HK-2 (cell line): ENCODE measurements around the gene SLCO4C1.

Source experiments
- DNase-seq: peaks from one replicate; pipeline ENCODE4 v3.0.0-alpha.2; 2018; ENCODE audit not compliant: unreplicated experiment

SLCO4C1 gene

DNA sequence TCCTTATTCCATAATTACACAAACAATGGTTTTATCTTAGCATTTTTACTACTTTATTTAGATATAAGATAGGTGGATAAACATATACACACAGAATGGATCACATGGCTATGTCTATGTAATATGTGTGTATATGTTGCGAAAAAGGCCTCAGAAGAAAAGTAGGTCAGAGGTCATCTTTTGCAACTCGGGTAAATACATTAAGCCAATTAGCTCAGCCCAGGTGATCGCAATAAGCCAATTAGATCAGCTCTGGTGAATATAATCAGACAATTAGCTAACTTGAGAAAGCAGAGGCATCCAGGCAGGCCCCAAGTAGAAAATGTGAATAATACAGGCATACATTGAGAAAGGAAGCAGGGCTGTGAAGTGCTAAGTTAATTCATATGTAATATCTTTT lies 24.3 kb downstream of the SLCO4C1 start:
- DNase-seq, result no peak

DNA sequence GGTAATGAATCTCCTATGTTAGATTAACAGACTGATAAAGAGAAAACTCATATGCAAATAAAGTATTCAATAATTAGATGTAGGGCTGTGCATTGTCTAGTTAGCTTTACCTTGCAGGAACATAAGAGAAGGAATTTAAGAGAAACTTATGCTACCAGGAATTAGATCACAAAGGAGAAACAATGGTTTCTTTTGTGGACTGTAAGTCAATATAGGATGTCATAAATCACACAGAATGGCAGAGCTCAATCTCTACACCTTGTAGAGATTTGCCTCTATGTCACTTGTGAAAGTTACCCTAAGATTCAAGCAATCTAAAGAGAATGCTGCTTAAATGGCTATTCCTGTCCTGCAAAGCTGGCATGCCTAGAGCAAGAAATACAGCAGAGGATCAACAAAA lies 26.0 kb downstream of the SLCO4C1 start:
- no peak for DNase-seq

DNA sequence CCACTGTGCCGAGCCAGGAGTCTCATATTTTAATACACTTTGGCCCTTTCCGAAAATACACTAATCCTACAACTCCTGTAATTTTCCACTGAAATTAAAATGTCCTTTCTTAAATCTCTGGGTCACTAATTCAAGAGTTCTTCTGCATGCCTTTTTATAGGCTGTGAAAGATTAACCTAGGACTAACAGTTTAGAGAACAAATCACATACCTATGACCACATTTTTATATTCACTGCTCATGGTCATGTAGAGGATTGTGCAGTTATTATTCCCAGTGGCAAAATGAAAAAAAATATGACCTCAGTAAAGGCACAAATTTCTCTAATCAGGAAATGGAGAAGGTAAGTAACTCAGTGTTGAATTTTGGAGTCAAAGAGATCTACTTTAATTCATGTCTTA lies 33.4 kb downstream of the SLCO4C1 start:
- DNase-seq, result no peak

DNA sequence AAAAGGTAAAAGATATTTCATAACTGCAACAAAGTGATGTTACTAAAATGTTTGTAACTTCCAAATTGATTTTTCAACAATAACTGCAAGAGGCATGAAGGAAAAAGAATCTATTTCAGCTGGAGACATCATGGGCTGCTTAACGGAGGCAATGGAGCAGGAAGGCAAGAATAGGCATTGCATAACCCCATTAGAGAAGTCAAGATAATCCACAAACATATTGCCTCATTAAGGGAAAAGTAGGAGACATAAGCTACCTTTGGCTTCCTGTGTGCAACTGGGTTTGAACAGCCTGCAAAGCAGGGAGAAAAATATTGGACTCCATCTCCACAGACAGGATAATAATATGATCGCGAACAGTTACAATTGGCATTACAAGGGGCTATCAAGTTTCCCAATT lies 46.7 kb downstream of the SLCO4C1 start:
- no peak for DNase-seq

DNA sequence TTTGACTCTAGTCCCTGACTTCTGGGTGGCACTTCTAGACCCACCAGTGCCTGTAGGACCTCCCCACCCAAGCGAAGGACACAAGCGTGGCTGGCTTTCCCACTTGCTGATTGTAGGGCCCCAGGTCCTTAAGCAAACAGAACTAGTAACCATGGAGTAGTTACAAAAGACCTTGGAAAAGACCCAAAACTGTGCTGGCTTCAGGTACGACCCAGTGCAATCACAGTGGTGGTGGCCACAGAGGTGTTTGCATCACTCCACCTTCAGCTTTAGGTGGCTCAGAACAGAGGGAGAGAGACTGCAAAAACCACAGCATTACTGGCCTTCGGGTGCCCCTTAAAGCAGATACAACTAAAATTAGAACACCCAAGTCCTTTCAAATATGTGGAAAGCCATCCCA lies 52.9 kb downstream of the SLCO4C1 start:
- no peak for DNase-seq

DNA sequence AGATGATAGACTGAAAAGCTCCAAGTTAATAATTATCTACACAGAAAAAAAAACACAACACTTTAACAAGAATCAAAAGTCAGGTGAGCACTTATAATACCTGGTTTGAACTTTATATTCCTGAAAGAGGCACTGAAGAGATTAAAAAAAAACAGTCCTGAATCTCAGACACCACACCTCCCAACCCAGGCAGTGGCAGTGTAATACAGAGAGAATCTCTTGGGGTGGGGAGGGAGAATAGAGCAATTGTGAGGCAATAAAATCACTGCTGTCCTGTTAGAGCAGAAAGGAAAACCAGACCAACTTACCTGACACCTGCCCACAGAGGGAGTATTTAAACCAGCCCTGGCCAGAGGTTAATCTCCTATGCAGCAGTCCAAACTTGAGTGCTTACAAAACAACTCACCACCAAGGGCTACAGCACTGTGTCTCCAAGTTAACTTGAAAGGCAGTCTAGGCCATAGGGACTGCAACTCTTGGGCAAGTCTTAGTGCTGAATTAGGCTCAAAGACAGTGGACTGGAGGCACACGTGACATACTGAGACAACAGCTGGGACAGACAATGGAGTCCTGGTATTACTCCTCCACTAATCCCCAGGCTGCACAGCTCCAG lies 54.2 kb downstream of the SLCO4C1 start:
- no peak for DNase-seq

DNA sequence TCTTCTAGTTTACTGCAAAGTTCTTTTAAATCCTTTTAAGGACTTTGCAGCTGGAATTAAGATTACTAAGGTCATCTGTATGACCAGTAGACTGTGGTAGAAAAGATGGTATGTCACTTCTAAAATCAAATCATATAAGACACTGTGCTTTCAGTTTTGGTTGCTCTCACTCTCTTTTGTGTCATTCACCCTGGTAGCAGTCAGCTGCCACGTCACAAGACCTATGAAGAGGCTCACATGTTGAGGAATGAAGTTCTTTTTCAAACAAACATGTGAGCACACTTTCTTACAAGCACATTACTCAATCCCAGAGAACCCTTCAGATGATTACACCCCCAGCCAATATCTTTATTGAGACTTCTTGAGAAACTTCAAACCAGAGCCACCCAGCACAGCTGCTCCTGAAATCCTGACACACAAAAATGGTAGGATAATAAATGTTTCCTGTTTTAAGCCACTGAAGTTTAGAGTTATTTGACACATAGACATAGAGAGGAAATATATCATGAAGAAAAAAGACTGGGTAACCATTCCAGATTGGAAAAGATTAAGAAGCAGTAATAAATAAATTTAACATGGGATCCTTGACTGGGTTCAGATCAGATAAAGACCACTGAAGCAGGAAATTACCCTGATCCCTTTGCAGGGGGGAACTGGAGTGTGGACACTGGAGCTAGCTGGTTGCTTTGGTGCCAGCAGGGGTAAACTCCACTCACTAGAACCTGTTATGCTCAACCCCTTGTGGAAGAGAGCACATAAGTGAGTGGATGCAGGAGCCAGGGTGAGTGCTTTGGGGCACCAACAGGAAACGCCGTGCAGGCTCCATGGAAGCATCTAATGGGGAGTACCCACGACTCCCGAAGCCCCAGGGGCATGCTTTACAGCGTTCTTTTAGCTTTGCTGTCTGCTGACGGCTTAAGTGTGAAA lies 64.1 kb downstream of the SLCO4C1 start:
- no peak for DNase-seq

DNA sequence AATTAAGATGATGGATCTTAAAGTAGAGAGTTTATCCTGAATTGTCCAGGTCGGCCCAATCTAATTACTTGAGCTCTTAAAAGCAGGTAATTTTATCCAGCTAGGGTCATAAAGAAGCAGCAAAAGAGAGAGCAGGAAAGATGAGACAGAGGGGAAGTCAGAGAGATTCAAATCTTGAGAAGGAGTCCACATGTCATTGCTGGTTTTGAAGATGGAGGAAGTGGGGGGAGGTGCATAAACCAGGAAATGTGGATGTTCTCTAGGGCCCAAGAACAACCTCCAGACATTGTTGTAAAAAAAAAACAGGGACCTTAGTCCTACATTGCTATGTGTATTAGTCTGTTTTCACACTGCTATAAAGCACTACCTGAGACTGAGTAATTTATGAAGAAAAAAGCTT lies 66.4 kb downstream of the SLCO4C1 start:
- DNase-seq, result no peak

DNA sequence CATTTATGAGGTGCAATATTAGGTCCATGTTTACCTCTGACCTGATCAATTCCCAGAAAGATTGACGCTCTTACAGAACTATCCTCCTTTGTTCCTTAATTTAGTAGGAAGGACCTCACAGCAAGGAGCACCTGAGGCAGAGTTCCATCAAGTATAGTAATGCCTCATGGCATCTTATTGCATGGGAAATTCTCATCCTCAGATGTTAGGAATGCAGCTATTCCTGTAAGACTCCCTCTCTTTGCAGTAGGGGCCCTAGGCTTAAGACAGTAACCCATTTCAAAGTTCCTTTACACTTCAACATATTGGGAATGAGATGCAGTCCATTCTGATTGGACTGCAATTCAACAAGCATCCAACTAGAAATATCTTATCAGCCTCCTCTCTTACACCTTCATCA lies 69.8 kb downstream of the SLCO4C1 start:
- DNase-seq, result no peak

DNA sequence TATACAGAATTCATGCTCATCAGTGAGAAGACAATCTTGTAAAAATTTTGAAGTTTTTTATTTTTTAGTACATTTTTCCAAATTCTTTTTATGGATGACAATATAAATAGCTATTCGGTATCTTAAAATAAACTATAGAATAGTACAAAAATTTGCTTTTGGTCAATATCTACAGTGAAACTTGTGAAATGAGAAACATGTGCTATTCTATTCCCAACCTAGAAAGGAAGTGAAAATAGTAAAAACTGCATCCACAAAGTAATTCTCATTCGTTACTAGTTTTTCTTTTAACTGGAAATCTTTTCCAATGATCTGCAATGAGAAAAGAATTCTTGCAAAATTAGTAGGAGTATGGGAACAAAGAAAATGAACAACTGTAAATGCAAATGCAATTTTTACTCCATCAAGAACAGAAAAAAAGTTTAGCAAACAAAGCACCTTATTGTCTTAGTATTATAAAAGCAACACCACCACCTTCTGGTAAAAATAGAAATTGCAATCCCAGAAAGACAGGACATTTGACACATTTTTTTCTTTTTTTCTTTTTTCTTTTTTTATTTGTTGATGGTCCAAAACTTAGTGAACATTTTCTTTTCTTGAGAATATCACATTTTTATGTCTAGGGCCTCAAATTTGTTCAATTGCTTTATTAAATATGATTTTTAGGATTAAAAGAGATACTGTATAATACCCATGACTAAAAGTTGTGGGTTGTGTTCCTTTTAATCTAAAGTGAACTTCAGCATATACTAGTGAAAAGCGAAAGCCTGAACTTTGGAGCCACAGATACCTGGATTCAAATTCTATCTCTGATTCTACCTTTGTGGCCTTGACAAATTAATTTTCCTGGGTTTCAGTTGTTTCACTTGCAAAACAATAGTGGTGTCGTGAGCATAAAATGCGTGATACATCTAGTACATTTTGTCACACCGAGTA lies 72.3 kb downstream of the SLCO4C1 start:
- no peak for DNase-seq

DNA sequence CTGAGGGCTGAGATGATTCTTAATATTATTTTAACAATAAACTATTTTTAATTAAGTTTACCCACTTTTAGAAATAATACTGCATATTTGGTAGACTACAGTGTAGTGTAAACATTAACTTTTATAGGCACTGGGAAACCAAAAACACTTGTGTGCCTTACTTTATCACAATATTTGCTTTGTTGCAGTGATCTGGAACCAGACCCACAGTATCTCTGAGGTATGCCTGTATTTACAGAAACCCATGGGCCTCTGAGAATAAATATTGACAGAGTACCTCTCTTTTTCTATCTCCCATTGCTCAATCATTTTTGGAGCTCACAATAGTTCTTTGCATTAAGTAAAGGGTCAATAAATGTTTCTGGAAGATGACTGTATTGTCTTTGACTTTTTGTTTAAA lies 73.3 kb downstream of the SLCO4C1 start:
- DNase-seq, result no peak

DNA sequence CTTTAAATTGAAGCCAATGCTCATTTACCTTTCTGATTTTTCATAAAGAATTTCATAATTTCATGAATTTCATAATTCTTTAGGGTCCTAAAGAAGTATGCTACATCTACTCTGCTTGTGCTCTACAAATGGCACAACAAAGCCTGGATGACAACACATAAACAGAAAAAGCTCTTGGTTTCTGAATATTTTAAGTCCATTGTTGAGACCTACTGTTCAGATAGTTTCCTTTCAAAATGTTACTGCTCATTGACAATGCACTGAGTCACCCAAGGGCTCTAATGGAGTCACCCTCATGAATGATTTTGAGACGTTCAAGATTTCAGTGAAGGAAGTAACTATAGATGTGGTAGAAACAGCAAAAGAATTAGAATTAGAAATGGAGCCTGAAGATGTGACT lies 74.1 kb downstream of the SLCO4C1 start:
- no peak for DNase-seq

DNA sequence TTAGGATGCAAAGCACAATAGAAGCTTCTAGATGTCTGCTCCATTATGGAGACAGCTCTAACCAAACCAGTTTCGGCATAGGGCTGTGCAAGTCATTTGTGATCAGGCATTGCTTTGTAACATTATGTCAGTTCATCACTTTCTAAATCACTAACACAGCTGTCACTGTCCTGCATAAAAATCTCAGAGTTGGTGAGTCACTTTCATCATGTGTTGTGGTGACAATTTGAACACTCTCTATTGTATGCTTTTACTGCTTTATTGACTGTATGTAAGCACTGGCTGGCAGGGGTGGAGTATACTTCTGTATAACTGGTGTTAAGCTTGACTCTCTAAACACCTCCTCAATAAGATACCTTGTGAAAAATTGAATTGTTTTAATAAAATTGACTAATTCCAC lies 77.9 kb downstream of the SLCO4C1 start:
- no peak for DNase-seq

DNA sequence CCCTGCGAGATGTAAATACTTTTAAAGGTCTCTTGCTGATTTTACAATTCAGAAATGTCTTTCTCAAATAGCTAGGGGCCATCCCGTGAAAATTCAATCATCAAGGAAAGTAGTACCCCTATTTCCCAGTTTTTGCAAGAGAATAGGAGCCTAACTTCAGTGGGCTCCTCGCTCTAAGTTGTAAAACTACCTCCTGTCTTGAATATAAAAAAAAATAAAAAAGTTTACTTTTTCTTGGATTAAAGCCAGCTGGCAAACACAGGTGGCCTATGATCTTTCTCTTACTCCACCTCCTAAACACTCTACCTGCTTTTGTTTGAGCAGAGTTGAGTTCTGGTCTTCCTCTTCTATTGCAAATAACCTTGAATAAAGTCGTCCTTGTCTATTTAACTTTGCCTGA lies 79.4 kb downstream of the SLCO4C1 start:
- DNase-seq, result no peak

DNA sequence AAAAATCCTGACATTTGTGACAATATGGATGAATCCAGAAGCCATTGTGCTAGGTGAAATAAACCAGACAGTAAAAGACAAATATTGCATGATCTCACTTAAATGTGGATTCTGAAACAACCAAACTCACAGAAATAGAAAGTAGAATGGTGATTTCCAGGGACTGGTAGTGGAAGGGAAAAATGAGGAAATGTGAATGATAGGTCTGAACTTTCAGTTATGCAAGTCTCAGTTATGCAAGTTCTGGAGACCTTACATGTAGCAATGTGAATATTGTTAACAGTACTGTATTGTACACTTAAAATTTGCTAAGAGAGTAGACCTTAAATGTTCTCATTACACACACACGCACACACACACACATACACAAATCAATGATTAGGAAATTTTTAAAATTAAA lies 84.9 kb downstream of the SLCO4C1 start:
- no peak for DNase-seq

DNA sequence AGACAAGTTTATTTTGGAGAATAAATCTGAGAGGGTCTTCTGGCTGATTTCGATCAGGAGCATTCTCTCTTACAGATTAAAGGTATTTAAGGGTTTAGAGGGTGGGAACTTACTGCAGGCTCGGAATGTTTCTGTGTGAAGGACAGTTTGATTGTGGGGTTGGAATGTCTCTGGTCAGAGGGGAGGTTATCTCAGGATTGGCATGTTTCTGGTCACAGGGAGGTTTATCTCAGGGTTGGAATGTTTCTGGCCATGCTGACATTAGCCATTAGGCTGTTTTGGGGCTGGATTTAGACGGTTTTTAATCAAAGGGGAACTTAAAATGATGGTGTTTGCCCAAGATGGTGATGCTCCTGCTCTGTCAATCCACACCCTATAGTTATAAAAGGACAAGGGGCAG lies 95.2 kb downstream of the SLCO4C1 start:
- DNase-seq, result no peak

DNA sequence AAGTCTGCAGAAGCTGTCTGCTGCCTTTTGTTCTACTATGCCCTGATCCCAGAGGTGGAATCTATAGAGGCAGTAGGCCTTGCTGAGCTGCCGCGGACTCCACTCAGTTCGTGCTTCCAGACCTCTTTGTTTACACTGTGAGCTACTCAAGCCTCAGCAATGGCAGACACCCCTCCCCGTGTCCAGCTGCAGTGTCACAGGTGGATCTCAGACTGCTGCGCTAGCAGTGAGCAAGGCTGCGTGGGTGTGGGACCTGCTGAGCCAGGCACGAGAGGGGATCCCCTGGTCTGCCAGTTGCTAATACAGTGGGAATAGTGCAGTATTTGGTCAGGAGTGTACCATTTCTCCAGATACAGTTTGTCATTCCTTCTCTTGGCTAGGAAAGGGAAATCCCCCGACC lies 99.6 kb downstream of the SLCO4C1 start:
- DNase-seq, result no peak
